Liver (tissue), 9 donors: ENCODE measurements around the gene RAD51B. TPM values are rescaled to one million over a fixed set of nuclear protein-coding genes. Genes with fewer than 3 reads are reported as not detected.

Source experiments
- DNase-seq: peaks from one replicate; pipeline ENCODE4 v3.0.0-alpha.2; 2017; ENCODE audit warnings: low spot score
- H3K27ac ChIP-seq, 2 donors: one replicate each; pipeline ENCODE4 v1.7.0; 2013; ENCODE audit warnings: inconsistent platforms in 2 of 2, low read length in 2 of 2, control low read depth in 1 of 2, low read depth in 1 of 2, mild to moderate bottlenecking in 1 of 2
- H3K27me3 ChIP-seq, 4 donors: one replicate each; pipeline versions ENCODE4 v1.6.1 to v1.7.0; 2013; ENCODE audit warnings: low read length in 3 of 4, inconsistent platforms in 1 of 4, mild to moderate bottlenecking in 1 of 4, moderate library complexity in 1 of 4; ENCODE audit not compliant: control insufficient read depth in 4 of 4, insufficient read depth in 4 of 4
- H3K36me3 ChIP-seq, 4 donors: one replicate each; pipeline versions ENCODE4 v1.6.1 to v1.7.0; 2013; ENCODE audit warnings: low read length in 3 of 4, mild to moderate bottlenecking in 3 of 4, low read depth in 1 of 4, moderate library complexity in 1 of 4; ENCODE audit not compliant: control insufficient read depth in 4 of 4, insufficient read depth in 3 of 4
- H3K4me1 ChIP-seq, 4 donors: one replicate each; pipeline versions ENCODE4 v1.6.1 to v1.7.0; 2013; ENCODE audit warnings: low read length in 3 of 4, mild to moderate bottlenecking in 3 of 4, moderate library complexity in 1 of 4; ENCODE audit not compliant: control insufficient read depth in 4 of 4, insufficient read depth in 4 of 4
- H3K4me3 ChIP-seq, 3 donors: one replicate each; pipeline versions ENCODE4 v1.6.1 to v1.7.0; 2013; ENCODE audit warnings: low read length in 3 of 3, control low read depth in 1 of 3, low read depth in 1 of 3, mild to moderate bottlenecking in 1 of 3
- H3K9ac ChIP-seq, 2 donors: one replicate each; pipeline ENCODE4 v1.7.0; 2013; ENCODE audit warnings: low read length in 2 of 2, mild to moderate bottlenecking in 2 of 2, moderate library complexity in 2 of 2, control low read depth in 1 of 2, low read depth in 1 of 2
- H3K9me3 ChIP-seq, 4 donors: one replicate each; pipeline versions ENCODE4 v1.6.1 to v1.7.0; 2013; ENCODE audit warnings: low read length in 3 of 4; ENCODE audit not compliant: control insufficient read depth in 4 of 4
- ATF3 ChIP-seq: IDR thresholded peaks from 2 replicates; pipeline ENCODE4 v1.6.1; 2016; ENCODE audit warnings: antibody characterized with exemption
- CTCF ChIP-seq: fragments of 150-350 bp; IDR thresholded peaks from 2 replicates; pipeline ENCODE4 v1.5.1; 2017; ENCODE audit warnings: improper control_type of control experiment, low read depth, low read length; ENCODE audit not compliant: missing input control
- EGR1 ChIP-seq, 2 donors: IDR thresholded peaks; 2 replicates each; pipeline ENCODE4 v1.6.1; 2016 to 2018; ENCODE audit warnings: antibody characterized with exemption in 2 of 2, low read depth in 2 of 2
- FOXA2 ChIP-seq: IDR thresholded peaks from 2 replicates; pipeline ENCODE4 v1.6.1; 2016; ENCODE audit warnings: antibody characterized with exemption
- GABPA ChIP-seq, 2 donors: IDR thresholded peaks in 1 of 2; conservative IDR thresholded peaks in 1 of 2; 2 replicates each; pipeline ENCODE4 v1.6.1; 2016; ENCODE audit warnings: antibody characterized with exemption in 2 of 2, mild to moderate bottlenecking in 1 of 2, moderate library complexity in 1 of 2
- HNF4A ChIP-seq, 2 donors: conservative IDR thresholded peaks; 2 replicates each; pipeline ENCODE4 v1.6.1; 2016; ENCODE audit warnings: antibody characterized with exemption in 2 of 2, mild to moderate bottlenecking in 2 of 2
- HNF4G ChIP-seq: IDR thresholded peaks from 2 replicates; pipeline ENCODE4 v1.6.1; 2016; ENCODE audit warnings: antibody characterized with exemption
- NR2F2 ChIP-seq: IDR thresholded peaks from 2 replicates; pipeline ENCODE4 v1.6.1; 2016; ENCODE audit warnings: antibody characterized with exemption
- RAD21 ChIP-seq, 2 donors: IDR thresholded peaks; 2 replicates each; pipeline ENCODE4 v1.6.1; 2016; ENCODE audit warnings: antibody characterized with exemption in 2 of 2, mild to moderate bottlenecking in 2 of 2
- RXRA ChIP-seq, 2 donors: IDR thresholded peaks; 2 replicates each; pipeline ENCODE4 v1.6.1; 2017 to 2018; ENCODE audit warnings: antibody characterized with exemption in 2 of 2, mild to moderate bottlenecking in 1 of 2
- SP1 ChIP-seq: IDR thresholded peaks from 2 replicates; pipeline ENCODE4 v1.6.1; 2018; ENCODE audit warnings: antibody characterized with exemption, mild to moderate bottlenecking
- TAF1 ChIP-seq: conservative IDR thresholded peaks from 2 replicates; pipeline ENCODE4 v1.6.1; 2016; ENCODE audit warnings: antibody characterized with exemption, mild to moderate bottlenecking
- WGBS: extraction: QIAGEN DNeasy Blood & Tissue Kit; methylation state at CpG from one replicate; pipeline ENCODE4 v1.1.7; 2013; 5-methylcytosine and 5-hydroxymethylcytosine counted together
- polyA plus RNA-seq, 2 donors: library from polyadenylated mRNA; stranded (reverse) in 1 of 2; unstranded in 1 of 2; fragments of 200-250 nt in 1 of 2; fragments of >200 nt in 1 of 2; fragmentation: Nextera tagmentation in 1 of 2; extraction: Ambion mirVana in 1 of 2; gene quantifications; one replicate each; pipeline versions ENCODE4 v1.2.1 to v1.2.3, GENCODE V29; 2013 to 2015
- total RNA-seq, 2 donors: library from RNA; depleted of rRNA; stranded (reverse); fragments of >200 nt; gene quantifications; one replicate each; pipeline ENCODE4 v1.2.3, GENCODE V29; 2014
- donor health status: healthy.
- donor health status: healthy.
- donor health status: healthy.
- donor health status: healthy.
- donor health status: healthy.

Gene RAD51B
- total and polyA plus RNA-seq, 4 donors, result 0.81 to 12.9 (median 2.4) TPM

- WGBS, result 86% methylated on average over 5 of the region's 5 CpGs
- Histone ChIP-seq H3K27me3 (no peaks in the 10 kb centered on the region), H3K36me3 (no peaks in the 10 kb centered on the region), H3K4me1 (peaks cover 1 to 24% (median 7%) of the 10 kb centered on the region in 4 donors), H3K9me3 (peaks cover 0 to 2% (median under 1%) of the 10 kb centered on the region in 4 donors), H3K4me3 (no peak overlapping the region), H3K27ac (no peak overlapping the region), H3K9ac (no peak overlapping the region)
- no peak for TF ChIP-seq NR2F2
- TF ChIP-seq GABPA (IDR thresholded peaks at IDR 0.05 in 1 of 2, conservative IDR thresholded peaks at IDR 0.05 in 1 of 2), result no peak
- TF ChIP-seq RAD21 (IDR thresholded peaks at IDR 0.05), result no peak
- no peak for TF ChIP-seq EGR1 (IDR thresholded peaks at IDR 0.05; ENCODE audit: low read depth in 2 of 2)
- DNase-seq, result peak; percentile 19
Observed at GRCh38 chr14:68622856-68623255, 803.3 kb downstream of the RAD51B start.

GRCh38 chr14:68623307-68623706 lies 803.7 kb downstream of the RAD51B start:
- WGBS, result 99% methylated on average over 3 of the region's 3 CpGs
- Histone ChIP-seq H3K4me3 (no peak overlapping the region), H3K4me1 (peaks cover 2 to 27% (median 8%) of the 10 kb centered on the region in 4 donors), H3K27ac (no peak overlapping the region), H3K9me3 (no peaks in the 10 kb centered on the region), H3K9ac (no peak overlapping the region), H3K36me3 (no peaks in the 10 kb centered on the region), H3K27me3 (no peaks in the 10 kb centered on the region)
- TF ChIP-seq HNF4G, result no peak
- no peak for TF ChIP-seq ATF3
- TF ChIP-seq HNF4A (conservative IDR thresholded peaks at IDR 0.05), result no peak
- TF ChIP-seq CTCF, result no peak
- no peak for TF ChIP-seq NR2F2
- no peak for TF ChIP-seq RAD21 (IDR thresholded peaks at IDR 0.05)
- TF ChIP-seq TAF1, result no peak
- no peak for TF ChIP-seq RXRA (IDR thresholded peaks at IDR 0.05)
- no peak for TF ChIP-seq SP1
- no peak for TF ChIP-seq EGR1 (IDR thresholded peaks at IDR 0.05; ENCODE audit: low read depth in 2 of 2)
- DNase-seq, result no peak

GRCh38 chr14:68623826-68624225 lies 804.2 kb downstream of the RAD51B start:
- no peak overlapping the region for H3K4me3 ChIP-seq
- no peaks in the 10 kb centered on the region for H3K9me3 ChIP-seq
- peak; percentile 30 for DNase-seq
- peaks cover 2 to 29% (median 10%) of the 10 kb centered on the region in 4 donors for H3K4me1 ChIP-seq
- H3K36me3 ChIP-seq, result no peaks in the 10 kb centered on the region
- no peak overlapping the region for H3K9ac ChIP-seq
- H3K27ac ChIP-seq, result no peak overlapping the region
- WGBS, result 93% methylated on average over 3 of the region's 3 CpGs
- no peaks in the 10 kb centered on the region for H3K27me3 ChIP-seq
- TF ChIP-seq FOXA2, result no peak
